NCI-H1930 (cell line): Measurements from ENCODE around the gene SUMO2.
A peak's percentile ranks its signal among the peaks of the same experiment; 100 is the strongest.
"Not testable (repeated sequence)": the region's sequence is repeated elsewhere in the genome, so short reads cannot be mapped to it uniquely, and the experiment has no call there.

Experiments
- DNase-seq, 2 experiments: peaks; one replicate each; lab custom pipeline; 2025; lab: John Stamatoyannopoulos, UW

SUMO2 gene

GRCh38 chr17:75144816-75145512 lies 37.8 kb downstream of the SUMO2 start:
- no peak for DNase-seq

GRCh38 chr17:75142236-75142971 lies 40.4 kb downstream of the SUMO2 start:
- no peak for DNase-seq

- DNase-seq: no peak
Observed at GRCh38 chr17:75138519-75138918, 44.2 kb downstream of the SUMO2 start.

- not testable (repeated sequence) for DNase-seq
Observed at GRCh38 chr17:75137762-75138161, 45.0 kb downstream of the SUMO2 start.

GRCh38 chr17:75135946-75136345 lies 46.8 kb downstream of the SUMO2 start:
- no peak for DNase-seq

- DNase-seq: no peak
Observed at GRCh38 chr17:75135452-75135851, 47.3 kb downstream of the SUMO2 start.

- not testable (repeated sequence) for DNase-seq
Observed at GRCh38 chr17:75133607-75134347, 49.0 kb downstream of the SUMO2 start.

- no peak for DNase-seq
Observed at GRCh38 chr17:75133001-75133400, 49.8 kb downstream of the SUMO2 start.

GRCh38 chr17:75132018-75133000 lies 50.5 kb downstream of the SUMO2 start:
- DNase-seq: not testable (repeated sequence)

GRCh38 chr17:75131278-75132017 lies 51.3 kb downstream of the SUMO2 start, which contains the start of gene NT5C:
NT5C (minus strand) TSS chr17:75131742; CDS start chr17:75131707, 35 bp downstream.
- DNase-seq: peak; percentile 85 to 90

- peak; percentile 50 to 66 for DNase-seq
Observed at GRCh38 chr17:75130632-75131277, 52.0 kb downstream of the SUMO2 start.

GRCh38 chr17:75130059-75130631 lies 52.6 kb downstream of the SUMO2 start:
- DNase-seq: no peak

GRCh38 chr17:75129576-75129975 lies 53.2 kb downstream of the SUMO2 start:
- DNase-seq: no peak

- no peak for DNase-seq
Observed at GRCh38 chr17:75128694-75129505, 53.9 kb downstream of the SUMO2 start.

- DNase-seq: not testable (repeated sequence)
Observed at GRCh38 chr17:75127936-75128335, 54.8 kb downstream of the SUMO2 start.

- DNase-seq: no peak
Observed at GRCh38 chr17:75126954-75127353, 55.8 kb downstream of the SUMO2 start.

- DNase-seq: no peak
Observed at GRCh38 chr17:75125984-75126383, 56.8 kb downstream of the SUMO2 start.

GRCh38 chr17:75124819-75125162 lies 58.0 kb downstream of the SUMO2 start:
- DNase-seq: no peak
